ENCODE measurements around the gene CARD8. TPM values are rescaled to one million over a fixed set of nuclear protein-coding genes. Genes with fewer than 3 reads are reported as not detected.

The CARD8 gene
- total and polyA plus RNA-seq, 2 experiments from 2014 or later: 16.6 to 17.1 TPM

DNA sequence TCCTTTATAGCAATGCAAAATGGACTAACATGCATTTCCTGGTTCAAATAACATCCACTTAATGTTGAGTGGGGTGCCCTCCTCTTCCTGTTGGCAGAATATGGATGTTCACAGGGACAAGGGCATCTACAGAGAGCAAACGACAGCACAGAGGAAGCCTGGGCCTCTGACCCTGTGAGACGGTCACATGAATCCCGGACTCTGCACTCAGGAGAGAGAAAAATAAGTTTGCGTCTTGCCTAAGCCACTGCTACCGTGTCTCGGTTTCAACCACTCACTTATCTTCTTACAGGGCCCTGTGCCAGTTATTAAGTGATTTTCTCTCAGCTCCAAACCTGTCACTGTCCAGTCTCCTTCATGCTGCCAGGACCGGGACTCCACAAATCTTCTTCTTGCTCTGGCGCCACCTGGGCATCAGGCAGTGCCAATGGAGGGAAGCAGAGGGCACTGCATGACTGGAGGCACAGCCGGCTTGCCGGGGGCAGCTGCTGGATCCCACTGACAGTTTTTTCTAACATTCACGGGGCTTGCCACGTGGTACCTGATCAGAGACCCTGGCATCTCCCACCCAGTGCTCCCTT, 97.4 kb downstream of the CARD8 start:
- H3K27ac Mint-ChIP-seq: no peak overlapping the region
- Histone ChIP-seq H3K9me2 (ENCODE audit: insufficient read depth) (no peaks in the 10 kb centered on the region), H4K20me1 (replicated peaks; ENCODE audit: insufficient read depth) (peaks cover 4% of the 10 kb centered on the region; the same call in 1 of the 2 replicates), H2AFZ (no peak overlapping the region), H3F3A (replicated peaks; ENCODE audit: low read depth) (no peaks in the 10 kb centered on the region), H3K79me2 (replicated peaks; ENCODE audit: insufficient read depth) (no peaks in the 10 kb centered on the region), H3K27me3 (ENCODE audit: insufficient read depth) (no peaks in the 10 kb centered on the region), H3K27ac (ENCODE audit: low read depth) (no peak overlapping the region), H3K4me1 (ENCODE audit: insufficient read depth) (no peaks in the 10 kb centered on the region), H3K4me3 (no peak overlapping the region), H3K4me2 (no peak overlapping the region), H3K36me3 (ENCODE audit: insufficient read depth) (peaks cover 8% of the 10 kb centered on the region; the same call in 1 of the 2 replicates)
- H3K9me3 Mint-ChIP-seq: no peaks in the 10 kb centered on the region
- TF ChIP-seq EZH2 (IDR thresholded peaks at IDR 0.05; ENCODE audit: low read depth, unreplicated experiment) (no peak), ZNF331 (CRISPR knock-in tag; IDR thresholded peaks at IDR 0.05; ENCODE audit: low read depth) (no peak), CREB1 (CRISPR knock-in tag; IDR thresholded peaks at IDR 0.05; ENCODE audit: low read depth) (no peak), ZNF114 (CRISPR knock-in tag; IDR thresholded peaks at IDR 0.05) (no peak), POLR2AphosphoS5 (IDR thresholded peaks at IDR 0.05; ENCODE audit: low read depth) (no peak), EZH2phosphoT487 (IDR thresholded peaks at IDR 0.05; ENCODE audit: unreplicated experiment) (no peak), STAT1 (IDR thresholded peaks at IDR 0.05; ENCODE audit: unreplicated experiment) (no peak), JUNB (IDR thresholded peaks at IDR 0.05; ENCODE audit: unreplicated experiment) (no peak), NANOG (IDR thresholded peaks at IDR 0.05; ENCODE audit: borderline replicate concordance) (no peak)
- TF ChIP-seq, protein P1, sequence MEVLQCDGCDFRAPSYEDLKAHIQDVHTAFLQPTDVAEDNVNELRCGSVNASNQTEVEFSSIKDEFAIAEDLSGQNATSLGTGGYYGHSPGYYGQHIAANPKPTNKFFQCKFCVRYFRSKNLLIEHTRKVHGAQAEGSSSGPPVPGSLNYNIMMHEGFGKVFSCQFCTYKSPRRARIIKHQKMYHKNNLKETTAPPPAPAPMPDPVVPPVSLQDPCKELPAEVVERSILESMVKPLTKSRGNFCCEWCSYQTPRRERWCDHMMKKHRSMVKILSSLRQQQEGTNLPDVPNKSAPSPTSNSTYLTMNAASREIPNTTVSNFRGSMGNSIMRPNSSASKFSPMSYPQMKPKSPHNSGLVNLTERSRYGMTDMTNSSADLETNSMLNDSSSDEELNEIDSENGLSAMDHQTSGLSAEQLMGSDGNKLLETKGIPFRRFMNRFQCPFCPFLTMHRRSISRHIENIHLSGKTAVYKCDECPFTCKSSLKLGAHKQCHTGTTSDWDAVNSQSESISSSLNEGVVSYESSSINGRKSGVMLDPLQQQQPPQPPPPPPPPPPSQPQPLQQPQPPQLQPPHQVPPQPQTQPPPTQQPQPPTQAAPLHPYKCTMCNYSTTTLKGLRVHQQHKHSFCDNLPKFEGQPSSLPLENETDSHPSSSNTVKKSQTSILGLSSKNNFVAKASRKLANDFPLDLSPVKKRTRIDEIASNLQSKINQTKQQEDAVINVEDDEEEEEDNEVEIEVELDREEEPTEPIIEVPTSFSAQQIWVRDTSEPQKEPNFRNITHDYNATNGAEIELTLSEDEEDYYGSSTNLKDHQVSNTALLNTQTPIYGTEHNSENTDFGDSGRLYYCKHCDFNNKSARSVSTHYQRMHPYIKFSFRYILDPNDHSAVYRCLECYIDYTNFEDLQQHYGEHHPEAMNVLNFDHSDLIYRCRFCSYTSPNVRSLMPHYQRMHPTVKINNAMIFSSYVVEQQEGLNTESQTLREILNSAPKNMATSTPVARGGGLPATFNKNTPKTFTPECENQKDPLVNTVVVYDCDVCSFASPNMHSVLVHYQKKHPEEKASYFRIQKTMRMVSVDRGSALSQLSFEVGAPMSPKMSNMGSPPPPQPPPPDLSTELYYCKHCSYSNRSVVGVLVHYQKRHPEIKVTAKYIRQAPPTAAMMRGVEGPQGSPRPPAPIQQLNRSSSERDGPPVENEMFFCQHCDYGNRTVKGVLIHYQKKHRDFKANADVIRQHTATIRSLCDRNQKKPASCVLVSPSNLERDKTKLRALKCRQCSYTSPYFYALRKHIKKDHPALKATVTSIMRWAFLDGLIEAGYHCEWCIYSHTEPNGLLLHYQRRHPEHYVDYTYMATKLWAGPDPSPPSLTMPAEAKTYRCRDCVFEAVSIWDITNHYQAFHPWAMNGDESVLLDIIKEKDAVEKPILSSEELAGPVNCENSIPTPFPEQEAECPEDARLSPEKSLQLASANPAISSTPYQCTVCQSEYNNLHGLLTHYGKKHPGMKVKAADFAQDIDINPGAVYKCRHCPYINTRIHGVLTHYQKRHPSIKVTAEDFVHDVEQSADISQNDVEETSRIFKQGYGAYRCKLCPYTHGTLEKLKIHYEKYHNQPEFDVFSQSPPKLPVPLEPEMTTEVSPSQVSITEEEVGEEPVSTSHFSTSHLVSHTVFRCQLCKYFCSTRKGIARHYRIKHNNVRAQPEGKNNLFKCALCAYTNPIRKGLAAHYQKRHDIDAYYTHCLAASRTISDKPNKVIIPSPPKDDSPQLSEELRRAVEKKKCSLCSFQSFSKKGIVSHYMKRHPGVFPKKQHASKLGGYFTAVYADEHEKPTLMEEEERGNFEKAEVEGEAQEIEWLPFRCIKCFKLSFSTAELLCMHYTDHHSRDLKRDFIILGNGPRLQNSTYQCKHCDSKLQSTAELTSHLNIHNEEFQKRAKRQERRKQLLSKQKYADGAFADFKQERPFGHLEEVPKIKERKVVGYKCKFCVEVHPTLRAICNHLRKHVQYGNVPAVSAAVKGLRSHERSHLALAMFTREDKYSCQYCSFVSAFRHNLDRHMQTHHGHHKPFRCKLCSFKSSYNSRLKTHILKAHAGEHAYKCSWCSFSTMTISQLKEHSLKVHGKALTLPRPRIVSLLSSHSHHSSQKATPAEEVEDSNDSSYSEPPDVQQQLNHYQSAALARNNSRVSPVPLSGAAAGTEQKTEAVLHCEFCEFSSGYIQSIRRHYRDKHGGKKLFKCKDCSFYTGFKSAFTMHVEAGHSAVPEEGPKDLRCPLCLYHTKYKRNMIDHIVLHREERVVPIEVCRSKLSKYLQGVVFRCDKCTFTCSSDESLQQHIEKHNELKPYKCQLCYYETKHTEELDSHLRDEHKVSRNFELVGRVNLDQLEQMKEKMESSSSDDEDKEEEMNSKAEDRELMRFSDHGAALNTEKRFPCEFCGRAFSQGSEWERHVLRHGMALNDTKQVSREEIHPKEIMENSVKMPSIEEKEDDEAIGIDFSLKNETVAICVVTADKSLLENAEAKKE (CRISPR knock-in tag; IDR thresholded peaks at IDR 0.05): no peak
- TF ChIP-seq, protein P2, sequence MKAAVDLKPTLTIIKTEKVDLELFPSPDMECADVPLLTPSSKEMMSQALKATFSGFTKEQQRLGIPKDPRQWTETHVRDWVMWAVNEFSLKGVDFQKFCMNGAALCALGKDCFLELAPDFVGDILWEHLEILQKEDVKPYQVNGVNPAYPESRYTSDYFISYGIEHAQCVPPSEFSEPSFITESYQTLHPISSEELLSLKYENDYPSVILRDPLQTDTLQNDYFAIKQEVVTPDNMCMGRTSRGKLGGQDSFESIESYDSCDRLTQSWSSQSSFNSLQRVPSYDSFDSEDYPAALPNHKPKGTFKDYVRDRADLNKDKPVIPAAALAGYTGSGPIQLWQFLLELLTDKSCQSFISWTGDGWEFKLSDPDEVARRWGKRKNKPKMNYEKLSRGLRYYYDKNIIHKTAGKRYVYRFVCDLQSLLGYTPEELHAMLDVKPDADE (IDR thresholded peaks at IDR 0.05): no peak
- TF ChIP-seq, protein P3, sequence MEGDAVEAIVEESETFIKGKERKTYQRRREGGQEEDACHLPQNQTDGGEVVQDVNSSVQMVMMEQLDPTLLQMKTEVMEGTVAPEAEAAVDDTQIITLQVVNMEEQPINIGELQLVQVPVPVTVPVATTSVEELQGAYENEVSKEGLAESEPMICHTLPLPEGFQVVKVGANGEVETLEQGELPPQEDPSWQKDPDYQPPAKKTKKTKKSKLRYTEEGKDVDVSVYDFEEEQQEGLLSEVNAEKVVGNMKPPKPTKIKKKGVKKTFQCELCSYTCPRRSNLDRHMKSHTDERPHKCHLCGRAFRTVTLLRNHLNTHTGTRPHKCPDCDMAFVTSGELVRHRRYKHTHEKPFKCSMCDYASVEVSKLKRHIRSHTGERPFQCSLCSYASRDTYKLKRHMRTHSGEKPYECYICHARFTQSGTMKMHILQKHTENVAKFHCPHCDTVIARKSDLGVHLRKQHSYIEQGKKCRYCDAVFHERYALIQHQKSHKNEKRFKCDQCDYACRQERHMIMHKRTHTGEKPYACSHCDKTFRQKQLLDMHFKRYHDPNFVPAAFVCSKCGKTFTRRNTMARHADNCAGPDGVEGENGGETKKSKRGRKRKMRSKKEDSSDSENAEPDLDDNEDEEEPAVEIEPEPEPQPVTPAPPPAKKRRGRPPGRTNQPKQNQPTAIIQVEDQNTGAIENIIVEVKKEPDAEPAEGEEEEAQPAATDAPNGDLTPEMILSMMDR (conservative IDR thresholded peaks at IDR 0.05; ENCODE audit: low read depth in 2 of 2): no peak
- TF ChIP-seq, protein P4, sequence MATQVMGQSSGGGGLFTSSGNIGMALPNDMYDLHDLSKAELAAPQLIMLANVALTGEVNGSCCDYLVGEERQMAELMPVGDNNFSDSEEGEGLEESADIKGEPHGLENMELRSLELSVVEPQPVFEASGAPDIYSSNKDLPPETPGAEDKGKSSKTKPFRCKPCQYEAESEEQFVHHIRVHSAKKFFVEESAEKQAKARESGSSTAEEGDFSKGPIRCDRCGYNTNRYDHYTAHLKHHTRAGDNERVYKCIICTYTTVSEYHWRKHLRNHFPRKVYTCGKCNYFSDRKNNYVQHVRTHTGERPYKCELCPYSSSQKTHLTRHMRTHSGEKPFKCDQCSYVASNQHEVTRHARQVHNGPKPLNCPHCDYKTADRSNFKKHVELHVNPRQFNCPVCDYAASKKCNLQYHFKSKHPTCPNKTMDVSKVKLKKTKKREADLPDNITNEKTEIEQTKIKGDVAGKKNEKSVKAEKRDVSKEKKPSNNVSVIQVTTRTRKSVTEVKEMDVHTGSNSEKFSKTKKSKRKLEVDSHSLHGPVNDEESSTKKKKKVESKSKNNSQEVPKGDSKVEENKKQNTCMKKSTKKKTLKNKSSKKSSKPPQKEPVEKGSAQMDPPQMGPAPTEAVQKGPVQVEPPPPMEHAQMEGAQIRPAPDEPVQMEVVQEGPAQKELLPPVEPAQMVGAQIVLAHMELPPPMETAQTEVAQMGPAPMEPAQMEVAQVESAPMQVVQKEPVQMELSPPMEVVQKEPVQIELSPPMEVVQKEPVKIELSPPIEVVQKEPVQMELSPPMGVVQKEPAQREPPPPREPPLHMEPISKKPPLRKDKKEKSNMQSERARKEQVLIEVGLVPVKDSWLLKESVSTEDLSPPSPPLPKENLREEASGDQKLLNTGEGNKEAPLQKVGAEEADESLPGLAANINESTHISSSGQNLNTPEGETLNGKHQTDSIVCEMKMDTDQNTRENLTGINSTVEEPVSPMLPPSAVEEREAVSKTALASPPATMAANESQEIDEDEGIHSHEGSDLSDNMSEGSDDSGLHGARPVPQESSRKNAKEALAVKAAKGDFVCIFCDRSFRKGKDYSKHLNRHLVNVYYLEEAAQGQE (IDR thresholded peaks at IDR 0.05; ENCODE audit: unreplicated experiment): no peak
- H3K4me3 Mint-ChIP-seq: no peak overlapping the region
- peaks cover 82% of the 10 kb centered on the region for H3K36me3 Mint-ChIP-seq (ENCODE audit: low read depth)
- no peaks in the 10 kb centered on the region for H3K4me1 Mint-ChIP-seq
- DNase-seq (ENCODE audit: low spot score) (no peak), ATAC-seq (no peak)
- peaks cover 11% of the 10 kb centered on the region for H3K27me3 Mint-ChIP-seq (ENCODE audit: insufficient read depth, low read depth, poor library complexity)

Data from GM23338 (cell line).